GM18505 (cell line): ENCODE measurements around the gene CEMIP2.

Experiments
- ATAC-seq: cut with Tn5 transposase; IDR thresholded peaks from one replicate; pipeline ENCODE4 v1.9.1; 2021; ENCODE audit not compliant: unreplicated experiment
- POLR2A ChIP-seq: IDR thresholded peaks from 4 replicates; pipeline ENCODE4 v1.6.1; 2011; ENCODE audit warnings: borderline replicate concordance; ENCODE audit not compliant: insufficient read depth, insufficient read length; ENCODE audit errors: extremely low read depth

The CEMIP2 gene

DNA sequence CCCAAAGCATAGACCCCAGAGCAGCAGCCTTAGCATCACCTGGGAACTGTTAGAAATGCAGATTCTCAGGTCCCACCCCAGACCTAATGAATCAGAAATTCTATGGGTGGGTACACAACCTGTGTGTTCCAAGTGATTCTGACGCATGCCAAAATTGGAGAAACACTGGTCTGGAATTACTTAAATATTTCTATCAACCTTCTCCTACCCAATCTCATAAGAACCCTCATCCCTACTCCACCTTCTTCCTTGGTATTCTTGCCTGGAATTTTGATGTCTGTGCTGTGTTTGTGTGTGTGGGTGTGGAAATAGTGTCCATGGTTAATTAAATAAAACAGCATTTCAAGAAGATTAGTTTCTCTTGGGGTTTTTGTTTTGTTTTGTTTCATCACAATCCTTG, 111.8 kb downstream of the CEMIP2 start:
- no peak for ATAC-seq
- TF ChIP-seq POLR2A = no peak

DNA sequence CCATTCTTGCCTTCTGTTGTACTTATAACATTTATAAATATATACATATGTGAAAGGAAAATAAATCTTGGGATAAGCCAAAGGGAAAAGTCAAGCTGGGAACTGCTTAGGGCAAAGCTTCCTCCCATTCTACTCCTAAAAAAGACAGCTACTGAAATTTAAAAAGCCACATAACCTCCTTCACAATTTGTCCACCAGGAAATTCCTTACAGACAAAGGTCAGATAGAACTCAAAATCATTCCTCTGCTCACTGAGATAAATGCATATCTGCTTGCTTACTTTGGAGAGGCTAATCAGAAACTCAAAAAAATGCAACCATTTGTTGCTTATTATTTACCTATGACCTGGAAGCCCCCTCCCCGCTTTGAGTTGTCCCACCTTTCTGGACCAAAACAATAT, 112.5 kb downstream of the CEMIP2 start:
- no peak for TF ChIP-seq POLR2A

DNA sequence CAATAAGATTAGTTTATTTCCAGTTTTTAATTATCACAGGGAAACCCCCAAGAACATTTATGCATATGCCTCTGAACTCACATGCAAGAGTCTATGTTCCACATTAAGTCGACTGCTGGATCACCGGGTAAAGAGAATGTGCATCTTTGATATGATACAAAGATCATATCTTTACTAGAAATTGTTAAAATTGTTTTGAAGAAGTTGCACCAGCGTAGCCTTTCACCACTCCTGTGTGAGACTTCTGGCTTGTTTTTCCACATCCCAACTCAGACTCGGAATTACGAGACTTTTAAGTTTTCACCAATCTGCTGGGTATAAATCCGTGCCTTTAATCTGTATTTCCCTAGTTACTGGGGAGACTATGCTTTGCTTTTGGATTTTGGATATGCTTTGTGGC, 113.2 kb downstream of the CEMIP2 start:
- no peak for ATAC-seq
- no peak for TF ChIP-seq POLR2A

More for the DNA sequence above, 112.5 kb downstream of the CEMIP2 start:
- ATAC-seq = no peak

DNA sequence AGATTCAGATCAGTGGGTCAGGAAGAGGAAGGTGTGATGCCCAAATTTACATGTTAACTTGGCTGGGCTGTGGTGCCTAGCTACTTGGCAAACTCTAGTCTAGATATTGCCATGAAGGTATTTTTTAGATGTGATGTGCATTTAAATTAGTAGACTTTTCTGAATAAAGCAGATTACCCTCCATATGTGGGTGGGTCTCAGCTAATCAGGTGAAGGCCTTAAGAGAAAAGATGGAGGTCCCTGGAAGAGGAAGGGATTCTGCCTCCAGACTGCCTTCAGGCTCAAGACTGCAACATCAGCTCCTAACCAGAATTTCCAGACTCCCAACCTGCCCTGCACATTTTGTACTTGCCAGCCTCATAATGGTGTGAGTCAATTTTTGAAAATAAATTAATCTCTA, 115.8 kb downstream of the CEMIP2 start:
- TF ChIP-seq POLR2A = no peak
- no peak for ATAC-seq

DNA sequence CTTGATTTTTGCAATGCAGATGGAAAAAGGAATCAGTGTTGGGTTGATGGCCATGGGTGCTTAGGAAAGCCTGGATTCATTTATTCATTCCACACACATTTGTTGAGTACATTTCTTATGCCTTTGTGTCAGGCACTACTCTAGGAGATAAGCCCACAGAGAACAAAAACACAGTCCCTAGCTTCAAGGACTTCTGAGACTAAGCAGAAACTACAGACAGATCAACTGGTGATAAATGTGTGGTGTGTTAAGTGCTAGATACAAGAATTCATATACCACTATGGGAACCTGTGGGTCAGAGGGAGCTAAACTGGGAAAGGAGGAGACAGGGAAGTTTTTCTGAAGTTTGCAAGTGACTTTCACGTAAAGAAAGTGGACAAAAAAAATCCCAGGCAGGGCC, 119.9 kb downstream of the CEMIP2 start:
- ATAC-seq = no peak
- no peak for TF ChIP-seq POLR2A

DNA sequence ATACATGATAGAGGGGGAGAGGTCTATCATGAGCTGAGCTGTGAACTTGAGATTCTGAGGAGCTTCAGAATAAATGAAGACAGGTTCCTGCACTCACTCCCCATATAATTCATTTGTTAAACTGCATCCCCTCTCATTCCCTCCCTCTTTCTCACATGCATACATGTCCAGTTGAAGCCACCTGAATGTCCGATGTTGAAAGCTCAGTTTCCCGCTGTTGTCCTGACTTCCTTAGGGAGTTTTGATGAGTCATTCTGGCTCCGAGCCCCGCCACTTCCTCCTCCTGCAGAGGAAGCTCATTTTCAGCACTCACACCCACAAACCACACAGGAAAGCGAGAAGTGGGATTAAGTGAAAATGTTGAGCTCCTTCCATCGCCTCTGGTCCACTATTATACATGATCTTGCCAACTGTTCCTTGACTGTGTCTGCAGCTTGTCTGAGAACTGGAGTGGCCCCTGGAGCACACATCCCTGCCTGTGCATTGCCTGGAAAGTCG, 121.2 kb downstream of the CEMIP2 start:
- no peak for TF ChIP-seq POLR2A
- ATAC-seq = peak; percentile 58

DNA sequence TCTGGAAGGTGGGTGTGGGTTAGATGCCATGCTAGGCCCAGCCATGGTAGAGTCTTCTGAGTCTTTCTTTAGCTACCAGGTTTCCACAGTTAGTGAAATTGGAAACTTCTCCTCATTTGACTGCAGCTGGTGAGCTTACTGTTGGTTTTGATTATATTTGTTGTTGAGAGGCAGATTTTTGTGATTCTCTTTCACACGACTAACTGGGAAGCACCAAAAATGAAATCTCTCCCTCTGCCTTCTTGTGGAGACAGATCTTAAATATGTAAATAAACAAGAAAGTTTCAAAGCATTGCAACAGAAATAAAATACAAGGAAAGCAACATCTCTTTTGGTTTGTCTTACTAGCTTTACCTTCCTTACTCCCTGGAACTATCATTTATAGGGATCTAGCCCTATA, 122.2 kb downstream of the CEMIP2 start:
- ATAC-seq = no peak
- TF ChIP-seq POLR2A = no peak

DNA sequence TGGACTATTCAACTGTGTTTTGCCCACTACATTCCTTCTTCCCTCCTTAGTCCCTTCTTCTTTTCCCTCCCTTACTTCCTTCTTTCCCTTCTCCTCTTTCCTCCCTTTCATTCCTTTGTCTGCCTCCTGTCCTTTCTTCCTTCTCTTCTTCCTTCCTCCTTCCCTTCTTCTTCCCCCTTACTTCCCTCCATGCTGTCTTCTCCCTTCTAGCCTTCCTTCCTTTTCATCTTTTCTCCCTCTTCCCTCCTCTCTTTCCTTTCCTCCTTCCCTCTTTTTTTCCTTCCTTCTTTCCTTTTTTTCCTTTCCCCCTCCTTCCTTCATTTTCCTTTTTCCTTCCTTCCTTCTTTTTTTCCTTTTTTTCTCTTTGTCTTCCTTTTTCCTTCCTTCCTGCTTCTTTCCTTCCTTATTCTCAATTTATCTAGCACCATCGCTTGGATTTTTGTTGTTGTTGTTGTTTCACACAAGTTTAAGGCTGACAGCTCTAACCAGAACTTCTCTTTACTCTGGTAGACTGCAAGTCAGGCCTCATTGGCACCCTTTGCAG, 123.4 kb downstream of the CEMIP2 start:
- no peak for TF ChIP-seq POLR2A

DNA sequence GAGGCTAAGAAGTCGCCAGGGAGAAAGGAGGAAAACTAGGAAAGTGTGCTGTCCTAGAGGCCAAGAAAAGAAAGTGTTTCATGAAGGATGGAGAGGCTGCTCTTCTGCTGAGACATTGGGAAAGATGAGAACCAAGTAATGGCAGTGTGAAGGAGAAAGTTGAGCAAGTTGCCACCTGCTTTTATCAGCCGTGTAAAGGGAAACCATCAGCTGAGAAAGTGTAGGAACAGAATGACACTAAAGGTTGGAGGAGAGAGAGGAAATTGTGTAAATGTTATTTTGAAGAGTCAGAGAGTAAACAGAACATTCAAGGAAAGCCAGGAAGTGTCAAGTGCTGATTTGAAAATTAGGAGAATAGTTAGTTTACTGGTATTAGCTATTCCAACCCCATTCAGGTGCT, 125.0 kb downstream of the CEMIP2 start:
- TF ChIP-seq POLR2A = no peak
- ATAC-seq = no peak

More for the DNA sequence above, 123.4 kb downstream of the CEMIP2 start:
- no peak for ATAC-seq

DNA sequence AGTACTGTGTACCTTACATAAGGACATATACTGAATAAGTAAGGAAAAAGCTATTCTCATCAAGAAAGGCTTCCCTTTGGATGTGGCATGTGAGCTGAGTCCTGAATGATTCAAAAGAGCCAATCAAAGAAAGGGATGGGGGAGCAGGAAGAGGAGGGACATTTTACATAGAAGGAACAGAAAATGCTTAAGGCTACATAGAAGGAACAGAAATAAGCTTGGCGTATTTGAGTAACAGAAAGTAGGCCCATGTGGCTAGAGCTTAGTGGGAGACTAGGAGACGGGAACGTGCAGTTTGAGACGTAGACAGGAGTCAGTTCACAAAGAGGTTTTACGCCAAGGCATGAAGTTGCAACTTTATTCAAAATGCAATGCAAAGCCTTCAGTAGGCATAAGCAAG, 126.3 kb downstream of the CEMIP2 start:
- ATAC-seq = no peak
- TF ChIP-seq POLR2A = no peak

DNA sequence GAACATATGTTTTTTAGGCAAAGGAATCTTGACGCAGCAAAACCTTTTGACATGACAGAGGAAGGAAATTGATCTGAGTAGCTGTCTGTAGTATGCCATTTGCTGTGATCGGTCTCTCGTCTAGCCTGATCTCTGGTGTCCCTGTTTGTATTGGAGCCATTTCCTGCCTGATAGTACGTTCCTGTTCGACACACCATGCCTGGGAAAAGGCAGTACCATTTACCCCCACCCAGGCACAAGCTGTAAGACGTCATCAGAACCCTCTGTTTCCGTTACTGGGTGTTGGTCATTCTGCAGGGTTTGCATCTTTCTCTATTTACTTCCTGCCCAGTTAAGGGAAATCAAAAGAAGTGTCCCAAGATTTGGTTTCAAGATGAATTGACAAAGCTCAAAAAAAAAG, 129.7 kb downstream of the CEMIP2 start:
- no peak for TF ChIP-seq POLR2A
- ATAC-seq = no peak

DNA sequence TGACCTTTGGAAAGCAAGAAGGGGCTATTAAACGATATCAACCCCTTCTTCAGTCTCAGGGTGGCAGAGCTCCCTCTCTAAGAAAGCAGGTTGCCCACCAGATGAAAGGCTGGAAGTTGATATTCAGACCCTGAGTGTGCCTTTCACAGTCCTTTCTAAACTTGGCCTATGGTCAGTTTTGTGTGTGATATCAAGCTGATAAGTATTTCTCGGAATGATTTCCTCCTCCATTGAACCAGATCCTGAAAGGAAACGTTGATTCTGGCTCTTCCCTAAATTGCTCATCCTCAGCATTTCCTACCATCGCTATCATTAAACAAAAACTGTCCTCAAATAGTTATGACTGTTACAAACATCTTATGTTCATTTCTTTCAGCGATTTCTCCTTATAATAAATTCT, 130.4 kb downstream of the CEMIP2 start:
- no peak for TF ChIP-seq POLR2A
- ATAC-seq = no peak

DNA sequence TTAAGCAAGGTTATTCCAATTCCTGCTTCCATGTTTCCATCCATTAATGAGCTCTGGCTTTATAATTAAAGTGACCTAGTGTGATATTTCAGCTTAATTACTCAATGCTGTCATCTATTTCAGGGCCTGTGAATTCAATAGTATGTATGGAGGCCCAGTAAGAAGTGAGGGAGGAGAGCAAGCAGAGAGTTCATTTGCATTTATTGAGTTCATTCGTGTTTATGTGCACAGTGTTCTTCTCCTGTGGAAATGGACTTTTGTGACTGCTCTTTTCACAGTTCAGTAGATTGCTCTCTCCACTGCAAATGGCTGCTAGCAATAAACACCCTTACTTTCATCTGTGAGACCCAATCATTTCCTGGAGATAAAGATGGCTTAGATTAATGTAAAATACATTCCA, 130.9 kb downstream of the CEMIP2 start:
- no peak for ATAC-seq
- TF ChIP-seq POLR2A = no peak

DNA sequence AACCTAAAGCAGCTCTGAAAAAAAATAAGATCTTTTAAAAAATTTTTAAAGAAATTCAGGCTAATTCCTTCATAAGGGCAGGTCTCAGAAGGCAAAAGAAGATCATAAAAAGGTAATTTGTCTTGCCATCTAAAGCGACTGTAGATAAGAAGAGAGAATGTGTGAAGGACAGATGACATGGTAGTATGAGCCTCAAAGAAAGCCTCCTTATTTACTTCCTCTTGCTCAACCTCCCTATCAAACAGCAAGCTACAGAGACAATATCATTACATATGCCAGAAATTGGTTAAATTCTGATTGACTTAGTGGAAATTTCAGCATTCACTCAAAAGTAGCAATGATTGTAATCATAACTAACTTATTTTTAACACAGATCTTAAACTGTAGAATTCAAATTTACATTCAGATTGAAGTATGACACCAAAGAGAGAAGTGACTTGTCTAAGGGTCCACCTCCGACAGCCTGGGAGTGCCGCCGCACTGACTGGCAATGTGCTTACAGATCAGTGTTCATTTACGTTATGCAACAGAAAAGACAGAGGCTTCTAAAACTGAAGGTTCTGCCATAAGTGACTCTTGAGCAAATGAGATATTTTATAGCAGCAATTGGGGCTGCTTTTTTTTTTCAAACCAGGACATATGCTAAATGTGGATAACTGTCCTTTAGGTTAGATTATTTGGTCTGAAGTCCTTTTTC, 132.0 kb downstream of the CEMIP2 start:
- ATAC-seq = no peak
- no peak for TF ChIP-seq POLR2A
